Heart left ventricle (tissue), 16 donors: Measurements from ENCODE around the gene CD300C. TPM values are rescaled to one million over a fixed set of nuclear protein-coding genes. Genes with fewer than 3 reads are reported as not detected.

Experiments
- ATAC-seq, 4 donors: fragments of 200-7000 bp; cut with Tn5 transposase; one replicate each; pipeline ENCODE4 v1.9.1; 2020 to 2022; ENCODE audit warnings: moderate library complexity in 4 of 4, mild to moderate bottlenecking in 3 of 4, moderate number of reproducible peaks in 1 of 4
- DNase-seq, 5 donors: peaks; one replicate each; pipeline ENCODE4 v3.0.0-alpha.2; 2020
- H3K27ac ChIP-seq, 12 donors: fragments of 200-600 bp; sonication (generic) in 4 of 12; one replicate each; pipeline versions ENCODE4 v1.5.0 to v1.8.0; 2016 to 2022; ENCODE audit warnings: mild to moderate bottlenecking in 2 of 12
- H3K27me3 ChIP-seq, 9 donors: fragments of 200-600 bp; sonication (generic) in 2 of 9; one replicate each; pipeline versions ENCODE4 v1.5.1 to v1.8.0; 2016 to 2022; ENCODE audit warnings: mild to moderate bottlenecking in 3 of 9
- H3K36me3 ChIP-seq, 9 donors: fragments of 200-600 bp; sonication (generic) in 2 of 9; one replicate each; pipeline versions ENCODE4 v1.5.0 to v1.8.0; 2018 to 2022; ENCODE audit warnings: mild to moderate bottlenecking in 2 of 9
- H3K4me1 ChIP-seq, 12 donors: fragments of 200-600 bp; sonication (generic) in 4 of 12; one replicate each; pipeline versions ENCODE4 v1.5.0 to v1.8.0; 2016 to 2022; ENCODE audit warnings: mild to moderate bottlenecking in 3 of 12
- H3K4me3 ChIP-seq, 12 donors: fragments of 200-600 bp; sonication (generic) in 4 of 12; one replicate each; pipeline versions ENCODE4 v1.5.0 to v1.8.0; 2017 to 2022; ENCODE audit warnings: mild to moderate bottlenecking in 9 of 12, moderate library complexity in 4 of 12
- H3K9me3 ChIP-seq, 12 donors: fragments of 200-600 bp; sonication (generic) in 4 of 12; one replicate each; pipeline versions ENCODE4 v1.5.0 to v1.8.0; 2016 to 2022; ENCODE audit warnings: mild to moderate bottlenecking in 1 of 12
- POLR2A ChIP-seq, 2 donors: fragments of 450-650 bp; IDR thresholded peaks; one replicate each; pipeline ENCODE4 v1.6.1; 2017; ENCODE audit warnings: antibody characterized with exemption in 2 of 2, mild to moderate bottlenecking in 2 of 2, moderate library complexity in 2 of 2
- WGBS, 4 donors: extraction: QIAGEN DNeasy Blood & Tissue Kit in 2 of 4; methylation state at CpG; one replicate each; pipeline versions ENCODE4 v1.1.5 to v1.1.7; 2013 to 2018; 5-methylcytosine and 5-hydroxymethylcytosine counted together
- intact Hi-C, 10 donors: fragments of 100-400 bp; cut with DNase I; formaldehyde crosslinking; loops; one replicate each; pipeline versions ENCODE4 v1.11.1 to v1.14.2; 2022
- polyA plus RNA-seq, 2 donors: library from polyadenylated mRNA; stranded (reverse); fragments of 200-250 nt; gene quantifications; one replicate each; pipeline ENCODE4 v1.2.3, GENCODE V29; 2013
- total RNA-seq, 9 donors: library from RNA; depleted of rRNA in 2 of 9; stranded (reverse); fragments of >200 nt in 2 of 9; fragmentation: NEBNext Ultra II Directional in 3 of 9; extraction: Animal tissue kit (Norgen Biotek cat#: 25700) in 3 of 9; gene quantifications; one replicate each; pipeline versions ENCODE4 v1.1.0 to v1.2.4, GENCODE V29; 2016 to 2023
- TF ChIP-seq, protein P1 (sequence below), 12 donors: fragments of 200-600 bp; sonication (generic) in 4 of 12; IDR thresholded peaks; one replicate each; pipeline versions ENCODE4 v1.5.0 to v1.8.0; 2018 to 2022; ENCODE audit warnings: antibody characterized with exemption in 12 of 12, mild to moderate bottlenecking in 5 of 12
- donor health status: ischemic (EF 13 %, LVEDD 7.1; RV severe dilation, severe dysfunction).
- donor health status: healthy with polysubstance abuse.
- donor health status: DM: no; HTN: yes; CAD: no.
- donor health status: DM: no; HTN: no; CAD: no.
- donor health status: ischemic (EF 25% LVEDD 6.9; RV normal size, moderate dysfunction).
- donor health status: ischemic (EF 25% LVEDD 5.7; RV mildly dilated, moderate dysfunction).
- donor health status: healthy.
- donor health status: DM: yes; HTN: yes; CAD: no.
- donor health status: ischemic (EF 35%, LVEDD 5.7; RV mildly dilated, moderate dysfunction).
- donor health status: nonischemic (EF 11% LVEDD 7.7; RV severe dilation, severe dysfunction).
- donor health status: DM: yes; HTN: yes; CAD: no.
- donor health status: PGD.
- donor health status: ischemic (EF 29% LVEDD 5.4; RV normal size, mild dysfunction).
- donor health status: nonischemic (EF 23%, LVEDD 6.1; RV moderate dilation, normal function).

The CD300C gene
- total and polyA plus RNA-seq, 11 donors: 0.11 to 5.0 (median 0.61) TPM; not detected in 3

GRCh38 chr17:74554909-74555308, 9.0 kb upstream of the CD300C start:
- 43 to 58% (median 51%) methylated on average over 6 of the region's 6 CpGs for WGBS, 4 donors
- DNase-seq: no peak
- peaks cover 0 to 11% (median 0%) of the 10 kb centered on the region in 12 donors for H3K4me1 ChIP-seq
- no peak overlapping the region for H3K27ac ChIP-seq
- no peaks in the 10 kb centered on the region for H3K9me3 ChIP-seq
- no peak for ATAC-seq
- H3K4me3 ChIP-seq: no peak overlapping the region
- no peak for TF ChIP-seq POLR2A (IDR thresholded peaks at IDR 0.05)
- TF ChIP-seq, protein P1, sequence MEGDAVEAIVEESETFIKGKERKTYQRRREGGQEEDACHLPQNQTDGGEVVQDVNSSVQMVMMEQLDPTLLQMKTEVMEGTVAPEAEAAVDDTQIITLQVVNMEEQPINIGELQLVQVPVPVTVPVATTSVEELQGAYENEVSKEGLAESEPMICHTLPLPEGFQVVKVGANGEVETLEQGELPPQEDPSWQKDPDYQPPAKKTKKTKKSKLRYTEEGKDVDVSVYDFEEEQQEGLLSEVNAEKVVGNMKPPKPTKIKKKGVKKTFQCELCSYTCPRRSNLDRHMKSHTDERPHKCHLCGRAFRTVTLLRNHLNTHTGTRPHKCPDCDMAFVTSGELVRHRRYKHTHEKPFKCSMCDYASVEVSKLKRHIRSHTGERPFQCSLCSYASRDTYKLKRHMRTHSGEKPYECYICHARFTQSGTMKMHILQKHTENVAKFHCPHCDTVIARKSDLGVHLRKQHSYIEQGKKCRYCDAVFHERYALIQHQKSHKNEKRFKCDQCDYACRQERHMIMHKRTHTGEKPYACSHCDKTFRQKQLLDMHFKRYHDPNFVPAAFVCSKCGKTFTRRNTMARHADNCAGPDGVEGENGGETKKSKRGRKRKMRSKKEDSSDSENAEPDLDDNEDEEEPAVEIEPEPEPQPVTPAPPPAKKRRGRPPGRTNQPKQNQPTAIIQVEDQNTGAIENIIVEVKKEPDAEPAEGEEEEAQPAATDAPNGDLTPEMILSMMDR (IDR thresholded peaks at IDR 0.05): no peak
- intact Hi-C loops: no loop called here
- peaks cover 0 to 21% (median 0%) of the 10 kb centered on the region in 9 donors for H3K27me3 ChIP-seq
- H3K36me3 ChIP-seq: no peaks in the 10 kb centered on the region

DNA sequence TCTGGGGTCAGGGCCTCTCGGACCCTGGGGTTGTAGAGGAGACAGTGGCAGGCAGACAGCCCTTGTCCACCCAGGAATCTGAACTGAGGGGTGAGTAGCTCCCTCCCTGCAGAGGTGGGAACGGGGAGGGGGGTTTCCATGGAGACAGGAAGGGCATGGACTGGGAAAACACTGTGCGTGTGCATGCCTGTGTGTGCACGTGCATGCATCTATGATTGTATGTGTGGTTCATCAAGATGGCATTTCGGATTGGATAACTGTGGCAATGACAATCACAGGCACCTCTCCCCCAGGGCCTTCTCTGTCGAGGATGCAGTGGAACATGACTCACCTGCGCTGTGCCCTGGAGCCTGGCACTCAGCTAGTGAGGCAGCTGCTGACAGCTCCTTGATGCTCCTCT, 6.1 kb upstream of the CD300C start:
- WGBS, 4 donors: 41 to 54% (median 44%) methylated on average over 6 to 7 of the region's 7 CpGs
- H3K36me3 ChIP-seq: no peaks in the 10 kb centered on the region
- H3K9me3 ChIP-seq: no peaks in the 10 kb centered on the region
- H3K27me3 ChIP-seq: peaks cover 0 to 22% (median 0%) of the 10 kb centered on the region in 9 donors
- no peak overlapping the region for H3K4me3 ChIP-seq
- intact Hi-C loops: no loop called here
- H3K4me1 ChIP-seq: peaks cover 0 to 11% (median 0%) of the 10 kb centered on the region in 12 donors
- ATAC-seq (no peak), DNase-seq (no peak)
- no peak overlapping the region for H3K27ac ChIP-seq
- TF ChIP-seq POLR2A (IDR thresholded peaks at IDR 0.05): no peak
- TF ChIP-seq, protein P1 (IDR thresholded peaks at IDR 0.05): no peak

DNA sequence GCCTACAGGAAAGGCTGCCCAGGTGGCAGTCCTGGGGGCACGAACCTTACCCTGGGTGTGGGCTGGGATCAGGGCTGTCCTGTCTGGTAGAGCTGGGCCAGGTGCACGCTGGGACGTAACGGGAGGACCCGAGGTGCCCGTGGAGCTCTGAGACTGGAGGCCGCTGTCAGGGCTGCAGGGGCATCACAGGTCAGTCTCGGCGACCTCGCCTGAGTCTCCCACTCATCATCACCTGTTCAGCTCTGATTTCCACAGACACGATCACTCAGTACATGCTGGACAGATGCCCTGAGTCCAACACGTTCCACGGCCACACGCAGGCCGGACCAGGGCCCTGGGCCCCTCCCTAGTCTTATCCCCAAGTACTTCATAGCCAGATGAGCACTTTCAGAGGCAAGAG, 4.7 kb upstream of the CD300C start:
- no peak for ATAC-seq
- WGBS, 4 donors: 76 to 85% (median 80%) methylated on average over 5 to 15 of the region's 15 CpGs

GRCh38 chr17:74549343-74549742, 3.4 kb upstream of the CD300C start:
- Histone ChIP-seq H3K9me3 (no peaks in the 10 kb centered on the region), H3K36me3 (no peaks in the 10 kb centered on the region), H3K4me3 (no peak overlapping the region), H3K27me3 (peaks cover 0 to 22% (median 0%) of the 10 kb centered on the region in 9 donors), H3K4me1 (peaks cover 0 to 7% (median 0%) of the 10 kb centered on the region in 12 donors), H3K27ac (no peak overlapping the region)
- DNase-seq (no peak), ATAC-seq (no peak)
- 69 to 89% (median 75%) methylated on average over 6 to 7 of the region's 7 CpGs for WGBS, 4 donors
- intact Hi-C loops: no loop called here
- TF ChIP-seq, protein P1 (IDR thresholded peaks at IDR 0.05): no peak
- no peak for TF ChIP-seq POLR2A (IDR thresholded peaks at IDR 0.05)

More for the DNA sequence above, 4.7 kb upstream of the CD300C start:
- Histone ChIP-seq H3K9me3 (no peaks in the 10 kb centered on the region), H3K27ac (no peak overlapping the region), H3K4me3 (no peak overlapping the region), H3K4me1 (peaks cover 0 to 17% (median 0%) of the 10 kb centered on the region in 12 donors), H3K36me3 (no peaks in the 10 kb centered on the region), H3K27me3 (peaks cover 0 to 22% (median 0%) of the 10 kb centered on the region in 9 donors)
- intact Hi-C loops: no loop called here
- TF ChIP-seq, protein P1 (IDR thresholded peaks at IDR 0.05): no peak
- no peak for TF ChIP-seq POLR2A (IDR thresholded peaks at IDR 0.05)
- DNase-seq: no peak
